Measurements from ENCODE around the gene FFAR2. TPM values are rescaled to one million over a fixed set of nuclear protein-coding genes. Genes with fewer than 3 reads are reported as not detected.
"Not testable (repeated sequence)": the region's sequence is repeated elsewhere in the genome, so short reads cannot be mapped to it uniquely, and the experiment has no call there.

The FFAR2 gene
- total RNA-seq, 1 donor from 2014 or later: not detected

DNA sequence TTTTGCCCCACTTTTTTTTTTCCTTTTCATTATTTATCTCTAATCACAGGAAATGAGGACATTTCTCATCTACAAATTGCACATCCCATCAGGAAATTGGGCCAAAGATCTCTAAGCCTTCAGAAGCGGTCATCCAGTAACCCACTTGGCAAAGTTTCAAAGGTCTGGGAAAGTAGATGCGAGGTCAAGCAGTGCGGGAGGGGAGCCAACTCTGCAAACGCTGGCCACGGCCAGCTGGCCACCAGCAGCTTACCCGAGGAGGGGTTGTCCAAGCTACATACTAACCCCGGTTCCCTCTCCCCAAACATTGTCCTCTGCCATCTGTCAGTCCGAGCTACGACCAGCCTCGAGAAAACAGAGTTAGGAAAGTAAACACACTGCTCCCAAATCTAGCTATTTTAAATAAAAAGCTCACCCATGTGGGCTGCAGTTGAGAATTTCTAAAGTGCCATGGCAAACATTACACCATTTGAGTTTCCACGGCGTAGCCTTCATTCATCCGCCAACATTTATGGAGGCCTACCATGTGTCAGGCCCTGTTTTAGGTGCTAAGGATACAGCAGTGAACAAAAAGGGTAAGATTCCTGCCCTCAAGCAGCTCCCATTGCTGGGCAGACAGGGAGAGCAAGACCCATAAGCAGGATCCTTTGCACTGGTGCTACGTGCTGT, 11.5 kb downstream of the FFAR2 start:
- H3K36me3 ChIP-seq (ENCODE audit: control insufficient read depth, insufficient read depth, low read length): no peaks in the 10 kb centered on the region
- no peak overlapping the region for H3K4me3 ChIP-seq (ENCODE audit: low read depth, low read length)
- DNase-seq (ENCODE audit: low read depth): no peak
- TF ChIP-seq, protein P1, sequence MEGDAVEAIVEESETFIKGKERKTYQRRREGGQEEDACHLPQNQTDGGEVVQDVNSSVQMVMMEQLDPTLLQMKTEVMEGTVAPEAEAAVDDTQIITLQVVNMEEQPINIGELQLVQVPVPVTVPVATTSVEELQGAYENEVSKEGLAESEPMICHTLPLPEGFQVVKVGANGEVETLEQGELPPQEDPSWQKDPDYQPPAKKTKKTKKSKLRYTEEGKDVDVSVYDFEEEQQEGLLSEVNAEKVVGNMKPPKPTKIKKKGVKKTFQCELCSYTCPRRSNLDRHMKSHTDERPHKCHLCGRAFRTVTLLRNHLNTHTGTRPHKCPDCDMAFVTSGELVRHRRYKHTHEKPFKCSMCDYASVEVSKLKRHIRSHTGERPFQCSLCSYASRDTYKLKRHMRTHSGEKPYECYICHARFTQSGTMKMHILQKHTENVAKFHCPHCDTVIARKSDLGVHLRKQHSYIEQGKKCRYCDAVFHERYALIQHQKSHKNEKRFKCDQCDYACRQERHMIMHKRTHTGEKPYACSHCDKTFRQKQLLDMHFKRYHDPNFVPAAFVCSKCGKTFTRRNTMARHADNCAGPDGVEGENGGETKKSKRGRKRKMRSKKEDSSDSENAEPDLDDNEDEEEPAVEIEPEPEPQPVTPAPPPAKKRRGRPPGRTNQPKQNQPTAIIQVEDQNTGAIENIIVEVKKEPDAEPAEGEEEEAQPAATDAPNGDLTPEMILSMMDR (IDR thresholded peaks at IDR 0.05; ENCODE audit: insufficient read depth, low read length, poor library complexity, severe bottlenecking): no peak
- H3K27me3 ChIP-seq (ENCODE audit: control insufficient read depth, insufficient read depth, low read length): no peaks in the 10 kb centered on the region

DNA sequence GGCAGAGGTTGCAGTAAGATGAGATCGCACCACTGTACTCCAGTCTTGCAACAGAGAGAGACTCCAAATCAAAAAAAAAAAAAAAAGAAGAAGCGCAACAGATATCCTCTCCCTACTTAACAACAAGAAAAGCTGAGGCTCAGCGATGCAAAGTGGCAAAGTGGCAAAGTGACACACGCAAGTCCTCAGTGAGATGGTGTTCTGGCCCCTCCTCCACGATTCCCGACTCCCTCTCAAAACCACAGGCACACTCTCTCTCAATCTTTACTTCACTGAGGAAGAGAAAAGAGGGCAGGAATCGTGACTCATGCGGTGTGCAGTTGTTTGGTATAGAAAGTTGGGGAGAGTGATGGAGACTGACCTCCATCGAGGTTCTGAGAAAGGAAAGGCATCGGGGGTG, 12.6 kb downstream of the FFAR2 start:
- TF ChIP-seq, protein P1 (IDR thresholded peaks at IDR 0.05; ENCODE audit: insufficient read depth, low read length, poor library complexity, severe bottlenecking): no peak
- Histone ChIP-seq H3K27me3 (ENCODE audit: control insufficient read depth, insufficient read depth, low read length) (no peaks in the 10 kb centered on the region), H3K36me3 (ENCODE audit: control insufficient read depth, insufficient read depth, low read length) (no peaks in the 10 kb centered on the region), H3K4me3 (ENCODE audit: low read depth, low read length) (no peak overlapping the region)
- DNase-seq (ENCODE audit: low read depth): no peak

DNA sequence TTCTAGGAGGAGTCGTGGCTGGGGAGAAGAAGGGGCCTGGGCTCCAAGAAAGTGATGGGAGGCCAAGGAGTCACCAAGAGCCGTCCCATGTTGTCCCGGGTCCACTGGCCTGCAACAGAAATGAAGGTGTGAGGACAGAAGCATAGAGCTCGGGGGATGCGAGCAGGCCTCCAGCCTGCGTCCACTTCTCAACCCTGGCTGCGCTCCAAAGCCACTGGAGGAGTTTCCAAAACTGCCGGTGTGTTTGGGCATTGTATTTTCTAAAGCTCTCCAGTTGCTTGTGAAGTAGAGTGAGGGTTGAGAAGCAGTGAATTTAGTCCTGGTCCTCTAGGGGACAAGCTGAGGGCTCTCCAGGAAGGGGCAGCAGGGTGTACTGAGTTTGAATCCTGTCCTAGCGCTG, 13.0 kb downstream of the FFAR2 start:
- Histone ChIP-seq H3K27me3 (ENCODE audit: control insufficient read depth, insufficient read depth, low read length) (no peaks in the 10 kb centered on the region), H3K4me3 (ENCODE audit: low read depth, low read length) (no peak overlapping the region), H3K36me3 (ENCODE audit: control insufficient read depth, insufficient read depth, low read length) (no peaks in the 10 kb centered on the region)
- TF ChIP-seq, protein P1 (IDR thresholded peaks at IDR 0.05; ENCODE audit: insufficient read depth, low read length, poor library complexity, severe bottlenecking): no peak
- DNase-seq (ENCODE audit: low read depth): no peak

DNA sequence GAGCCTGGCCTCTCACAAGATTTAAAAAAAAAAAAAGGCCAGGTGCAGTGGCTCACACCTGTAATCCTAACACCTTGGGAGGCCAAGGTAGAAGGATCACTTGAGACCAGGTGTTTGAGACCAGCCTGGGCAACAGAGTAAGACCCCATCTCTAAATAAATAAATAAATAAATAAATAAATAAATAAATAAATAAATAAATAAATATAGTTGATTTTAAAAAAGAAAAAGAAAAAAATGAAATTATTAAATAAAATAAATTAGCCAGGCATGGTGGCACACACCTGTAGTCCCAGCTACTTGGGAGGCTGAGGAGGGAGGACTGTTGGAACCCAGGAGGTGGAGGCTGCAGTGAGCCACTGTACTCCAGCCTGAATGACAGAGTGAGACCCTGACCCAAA, 13.7 kb downstream of the FFAR2 start:
- not testable (repeated sequence) for H3K27me3 ChIP-seq (ENCODE audit: control insufficient read depth, insufficient read depth, low read length); H3K36me3 ChIP-seq (ENCODE audit: control insufficient read depth, insufficient read depth, low read length); DNase-seq (ENCODE audit: low read depth)

DNA sequence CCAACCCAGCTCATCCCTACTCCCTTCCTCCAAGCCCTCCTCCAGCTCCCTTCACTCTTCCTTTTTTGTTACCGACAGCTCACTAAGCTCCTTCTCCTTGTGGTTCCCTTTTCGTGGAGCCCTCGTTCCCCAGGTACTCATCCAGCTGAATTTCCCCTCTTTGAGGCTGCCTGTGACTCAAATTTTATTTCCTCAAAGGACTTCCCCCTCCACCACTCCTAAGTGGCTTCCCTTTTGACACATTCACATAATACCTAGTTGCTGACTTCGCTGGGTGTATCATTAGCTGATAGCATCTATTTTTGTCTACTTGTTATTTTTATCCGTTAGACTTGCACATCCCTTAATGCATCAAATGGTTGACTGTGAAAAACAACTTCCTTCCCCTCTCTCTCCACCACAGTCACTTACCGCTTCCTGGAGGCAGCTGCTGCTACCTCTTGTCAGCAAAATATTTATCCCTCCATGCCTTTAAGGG, 14.5 kb downstream of the FFAR2 start:
- DNase-seq (ENCODE audit: low read depth): no peak
- no peaks in the 10 kb centered on the region for H3K36me3 ChIP-seq (ENCODE audit: control insufficient read depth, insufficient read depth, low read length)
- H3K4me3 ChIP-seq (ENCODE audit: low read depth, low read length): no peak overlapping the region
- TF ChIP-seq, protein P1 (IDR thresholded peaks at IDR 0.05; ENCODE audit: insufficient read depth, low read length, poor library complexity, severe bottlenecking): no peak
- no peaks in the 10 kb centered on the region for H3K27me3 ChIP-seq (ENCODE audit: control insufficient read depth, insufficient read depth, low read length)

More for the DNA sequence above, 13.7 kb downstream of the FFAR2 start:
- H3K4me3 ChIP-seq (ENCODE audit: low read depth, low read length): not testable (repeated sequence)

DNA sequence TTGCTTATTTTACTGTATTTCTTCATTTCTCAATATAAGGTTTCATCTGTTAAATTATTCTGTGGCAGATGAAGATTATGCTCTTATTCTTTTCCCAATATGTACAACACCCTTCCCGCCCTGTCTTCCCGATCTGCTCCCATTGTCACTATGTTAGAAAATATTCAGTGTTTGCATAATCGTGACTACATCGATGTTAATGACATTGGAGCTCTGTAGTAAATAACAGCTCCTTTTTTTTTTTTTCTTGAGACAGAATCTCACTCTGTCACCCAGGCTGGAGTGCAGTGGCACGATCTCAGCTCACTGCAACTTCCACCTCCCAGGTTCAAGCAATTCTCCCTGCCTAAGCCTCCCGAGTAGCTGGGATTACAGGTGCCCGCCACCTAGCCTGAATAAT, 14.9 kb downstream of the FFAR2 start:
- not testable (repeated sequence) for H3K27me3 ChIP-seq (ENCODE audit: control insufficient read depth, insufficient read depth, low read length); H3K36me3 ChIP-seq (ENCODE audit: control insufficient read depth, insufficient read depth, low read length); H3K4me3 ChIP-seq (ENCODE audit: low read depth, low read length); DNase-seq (ENCODE audit: low read depth)

DNA sequence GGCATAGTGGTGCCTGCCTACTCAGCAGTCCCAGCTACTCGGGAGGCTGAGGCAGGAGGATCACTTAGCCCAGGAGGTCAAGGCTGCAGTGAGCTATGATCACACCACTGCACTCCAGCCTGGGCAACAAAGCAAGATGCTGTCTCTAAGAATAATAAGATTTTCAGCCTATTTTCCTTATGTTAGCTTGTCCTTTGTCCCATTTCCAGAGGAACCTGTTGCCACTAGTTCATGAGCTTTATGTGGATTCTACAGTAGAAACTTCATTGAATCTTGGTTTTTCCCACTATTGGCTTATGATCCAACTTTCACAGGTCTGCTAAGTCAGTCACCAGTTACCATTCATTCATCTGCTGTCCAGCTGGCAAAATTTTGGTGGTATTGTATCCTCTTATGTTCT, 18.2 kb downstream of the FFAR2 start:
- Histone ChIP-seq H3K27me3 (ENCODE audit: control insufficient read depth, insufficient read depth, low read length) (no peaks in the 10 kb centered on the region), H3K36me3 (ENCODE audit: control insufficient read depth, insufficient read depth, low read length) (no peaks in the 10 kb centered on the region), H3K4me3 (ENCODE audit: low read depth, low read length) (no peak overlapping the region)
- TF ChIP-seq, protein P1 (IDR thresholded peaks at IDR 0.05; ENCODE audit: insufficient read depth, low read length, poor library complexity, severe bottlenecking): no peak
- no peak for DNase-seq (ENCODE audit: low read depth)

Measured in kidney epithelial cell (primary cell).